Ishikawa (cell line): Measurements from ENCODE around the gene PYGO1.
A peak's percentile ranks its signal among the peaks of the same experiment; 100 is the strongest.

Source experiments
- CEBPB ChIP-seq: IDR thresholded peaks from 2 replicates; pipeline ENCODE4 v1.6.1; 2012
- CREB1 ChIP-seq: IDR thresholded peaks from 2 replicates; pipeline ENCODE4 v1.6.1; 2012; ENCODE audit warnings: low read depth
- EGR1 ChIP-seq: IDR thresholded peaks from 2 replicates; pipeline ENCODE4 v1.6.1; 2012
- EP300 ChIP-seq: IDR thresholded peaks from 2 replicates; pipeline ENCODE4 v1.6.1; 2012; ENCODE audit warnings: borderline replicate concordance
- FOXM1 ChIP-seq: IDR thresholded peaks from 2 replicates; pipeline ENCODE4 v1.6.1; 2012; ENCODE audit warnings: low read depth, borderline replicate concordance
- MAX ChIP-seq: IDR thresholded peaks from 2 replicates; pipeline ENCODE4 v1.6.1; 2012
- NFIC ChIP-seq: IDR thresholded peaks from 2 replicates; pipeline ENCODE4 v1.6.1; 2012
- RAD21 ChIP-seq: IDR thresholded peaks from 2 replicates; pipeline ENCODE4 v1.6.1; 2012; ENCODE audit warnings: low read depth
- REST ChIP-seq: IDR thresholded peaks from 2 replicates; pipeline ENCODE4 v1.6.1; 2012; ENCODE audit warnings: low read depth, mild to moderate bottlenecking
- TAF1 ChIP-seq: IDR thresholded peaks from 2 replicates; pipeline ENCODE4 v1.6.1; 2012; ENCODE audit warnings: low read depth, mild to moderate bottlenecking
- TCF12 ChIP-seq: IDR thresholded peaks from 2 replicates; pipeline ENCODE4 v1.6.1; 2012; ENCODE audit warnings: low read depth
- TEAD4 ChIP-seq: IDR thresholded peaks from 2 replicates; pipeline ENCODE4 v1.6.1; 2012
- USF1 ChIP-seq: IDR thresholded peaks from 2 replicates; pipeline ENCODE4 v1.6.1; 2012
- YY1 ChIP-seq: IDR thresholded peaks from 2 replicates; pipeline ENCODE4 v1.6.1; 2012; ENCODE audit warnings: low read depth
- ZBTB7A ChIP-seq: IDR thresholded peaks from 2 replicates; pipeline ENCODE4 v1.6.1; 2012; ENCODE audit warnings: low read depth

PYGO1 gene

GRCh38 chr15:55589287-55589686, 1.1 kb upstream of the PYGO1 start:
- TF ChIP-seq CREB1 (no peak), USF1 (no peak), TEAD4 (no peak), EGR1 (no peak), TAF1 (no peak), YY1 (no peak), TCF12 (no peak), NFIC (no peak), ZBTB7A (no peak), MAX (no peak), REST (no peak), FOXM1 (no peak), RAD21 (no peak)

GRCh38 chr15:55588815-55589115, 620 bp upstream of the PYGO1 start:
- TF ChIP-seq CREB1 (no peak), CEBPB (no peak), TAF1 (no peak), EP300 (no peak), TEAD4 (no peak), USF1 (no peak), NFIC (no peak), MAX (no peak), FOXM1 (no peak)

- no peak for TF ChIP-seq USF1
- TF ChIP-seq ZBTB7A, result no peak
- peak; percentile 69 for TF ChIP-seq MAX
- TF ChIP-seq CEBPB, result no peak
- TF ChIP-seq YY1, result 0 out of 2 replicates have a peak, but pooled peaks have one; percentile 14
These were observed 650 bp downstream of the PYGO1 start for GRCh38 chr15:55587321-55588069.

- TF ChIP-seq USF1 (no peak), TEAD4 (no peak), EGR1 (no peak), RAD21 (no peak), EP300 (no peak), TCF12 (no peak), FOXM1 (no peak), NFIC (no peak), CEBPB (no peak), REST (no peak), MAX (no peak), YY1 (no peak), TAF1 (no peak), CREB1 (no peak), ZBTB7A (no peak)
These were observed 1.3 kb downstream of the PYGO1 start for GRCh38 chr15:55586808-55587207.

GRCh38 chr15:55576943-55577342, 11.2 kb downstream of the PYGO1 start:
- no peak for TF ChIP-seq RAD21
- no peak for TF ChIP-seq USF1
- TF ChIP-seq REST, result no peak
- TF ChIP-seq EGR1, result no peak
- TF ChIP-seq MAX, result no peak
- TF ChIP-seq ZBTB7A, result no peak
- no peak for TF ChIP-seq CEBPB
- no peak for TF ChIP-seq EP300
- TF ChIP-seq NFIC, result no peak
- no peak for TF ChIP-seq TAF1
